IMR-90 (cell line): ENCODE measurements around the gene ZNF175. TPM values are rescaled to one million over a fixed set of nuclear protein-coding genes. Genes with fewer than 3 reads are reported as not detected.

ENCODE experiments used
- ATAC-seq: fragments of 200-7000 bp; cut with Tn5 transposase; 2 replicates; pipeline ENCODE4 v1.9.1; 2020; ENCODE audit warnings: low read depth, mild to moderate bottlenecking, moderate library complexity
- BruUV-seq: library from RNA; stranded (reverse); fragments of 400-500 nt; replicated peaks from 2 replicates; lab custom pipeline; 2021; lab: Mats Ljungman, UMichigan
- CTCF ChIA-PET: fragments of 300-600 bp; formaldehyde crosslinking; extraction: SDS; loops from one replicate; lab custom pipeline; 2021; ENCODE audit warnings: antibody characterized with exemption; lab: Yijun Ruan, JAX
- POLR2A ChIA-PET: fragments of 300-600 bp; sonication (Branson Sonifier 250); formaldehyde crosslinking; loops from one replicate; lab custom pipeline; 2022; ENCODE audit warnings: antibody characterized with exemption; ENCODE audit not compliant: unreplicated experiment; lab: Charles Lee
- DNase-seq: peaks from one replicate; pipeline ENCODE4 v3.0.0; 2013
- H2AFZ ChIP-seq: replicated peaks from 2 replicates; pipeline ENCODE3; 2013; ENCODE audit warnings: low read length, mild to moderate bottlenecking; ENCODE audit not compliant: poor library complexity
- H2AK5ac ChIP-seq: 2 replicates; pipeline ENCODE4 v1.6.1; 2013; ENCODE audit warnings: low read depth, low read length, inconsistent platforms
- H2AK9ac ChIP-seq: replicated peaks from 2 replicates; pipeline ENCODE3; 2013; ENCODE audit warnings: mild to moderate bottlenecking, low read depth, low read length, moderate library complexity; ENCODE audit not compliant: poor library complexity
- H2BK120ac ChIP-seq: 2 replicates; pipeline ENCODE4 v1.6.1; 2013; ENCODE audit warnings: low read depth, low read length, inconsistent platforms
- H2BK15ac ChIP-seq: 3 replicates; pipeline ENCODE4 v1.6.1; 2013; ENCODE audit warnings: low read depth, low read length, inconsistent platforms
- H2BK20ac ChIP-seq: 2 replicates; pipeline ENCODE4 v1.6.1; 2013; ENCODE audit warnings: low read depth, mild to moderate bottlenecking, inconsistent platforms, low read length, moderate library complexity
- H2BK5ac ChIP-seq: 2 replicates; pipeline ENCODE4 v1.6.1; 2013; ENCODE audit warnings: mild to moderate bottlenecking, low read depth, low read length, inconsistent platforms; ENCODE audit not compliant: poor library complexity, severe bottlenecking
- H3K14ac ChIP-seq: replicated peaks from 2 replicates; pipeline ENCODE4 v1.6.1; 2013; ENCODE audit warnings: low read depth, low read length, inconsistent platforms
- H3K18ac ChIP-seq: 2 replicates; pipeline ENCODE4 v1.6.1; 2013; ENCODE audit warnings: low read depth, low read length, control low read depth
- H3K23ac ChIP-seq: 2 replicates; pipeline ENCODE4 v1.6.1; 2013; ENCODE audit warnings: low read depth, low read length, inconsistent platforms
- H3K27ac ChIP-seq: 2 replicates; pipeline ENCODE4 v1.5.1; 2013; ENCODE audit warnings: mild to moderate bottlenecking, control low read depth, low read length; ENCODE audit not compliant: insufficient read depth
- H3K27me3 ChIP-seq: 2 replicates; pipeline ENCODE4 v1.6.1; 2013; ENCODE audit warnings: low read length; ENCODE audit not compliant: control insufficient read depth, insufficient read depth
- H3K36me3 ChIP-seq: 2 replicates; pipeline ENCODE4 v1.6.1; 2013; ENCODE audit warnings: low read length, mixed read lengths; ENCODE audit not compliant: control insufficient read depth, insufficient read depth
- H3K4ac ChIP-seq: 2 replicates; pipeline ENCODE4 v1.6.1; 2013; ENCODE audit warnings: low read depth, low read length, inconsistent platforms
- H3K4me1 ChIP-seq: 2 replicates; pipeline ENCODE4 v1.6.1; 2013; ENCODE audit warnings: low read length, mixed read lengths; ENCODE audit not compliant: control insufficient read depth, insufficient read depth
- H3K4me2 ChIP-seq: 2 replicates; pipeline ENCODE4 v1.6.1; 2013; ENCODE audit warnings: low read depth, mild to moderate bottlenecking, control low read depth, low read length, moderate library complexity
- H3K4me3 ChIP-seq: 2 replicates; pipeline ENCODE4 v1.5.1; 2013; ENCODE audit warnings: low read depth, mild to moderate bottlenecking, control low read depth, low read length, moderate library complexity; ENCODE audit not compliant: insufficient read depth
- H3K56ac ChIP-seq: 2 replicates; pipeline ENCODE4 v1.6.1; 2013; ENCODE audit warnings: low read length, inconsistent platforms; ENCODE audit not compliant: insufficient read depth; ENCODE audit errors: extremely low read depth
- H3K79me1 ChIP-seq, 2 experiments: 2 replicates each; pipeline ENCODE4 v1.6.1; 2013; ENCODE audit warnings: low read length in 2 of 2, inconsistent platforms in 1 of 2, low read depth in 1 of 2
- H3K9ac ChIP-seq: 2 replicates; pipeline ENCODE4 v1.6.1; 2013; ENCODE audit warnings: low read depth, low read length, control low read depth
- H3K9me1 ChIP-seq: 2 replicates; pipeline ENCODE4 v1.6.1; 2013; ENCODE audit warnings: low read length, inconsistent platforms; ENCODE audit not compliant: insufficient read depth
- H3K9me3 ChIP-seq: 2 replicates; pipeline ENCODE4 v1.6.1; 2013; ENCODE audit warnings: low read length; ENCODE audit not compliant: control insufficient read depth, insufficient read depth
- H4K20me1 ChIP-seq: 2 replicates; pipeline ENCODE4 v1.6.1; 2013; ENCODE audit warnings: low read length, inconsistent platforms; ENCODE audit not compliant: insufficient read depth
- H4K5ac ChIP-seq: 2 replicates; pipeline ENCODE4 v1.6.1; 2013; ENCODE audit warnings: mild to moderate bottlenecking, low read depth, low read length, control low read depth
- H4K8ac ChIP-seq, 2 experiments: 2 replicates each; pipeline ENCODE4 v1.6.1; 2013; ENCODE audit warnings: low read depth in 2 of 2, low read length in 2 of 2, control low read depth in 1 of 2, inconsistent platforms in 1 of 2
- H4K91ac ChIP-seq: 2 replicates; pipeline ENCODE4 v1.6.1; 2013; ENCODE audit warnings: low read depth, low read length, inconsistent platforms; ENCODE audit not compliant: insufficient read depth
- ELK1 ChIP-seq: fragments of 150-350 bp; IDR thresholded peaks from 2 replicates; pipeline ENCODE4 v1.6.1; 2016; ENCODE audit warnings: low read depth, mild to moderate bottlenecking, low read length, moderate library complexity, borderline replicate concordance
- FOS ChIP-seq: fragments of 150-350 bp; IDR thresholded peaks from 2 replicates; pipeline ENCODE4 v1.6.1; 2016; ENCODE audit warnings: low read depth, low read length
- MAZ ChIP-seq: IDR thresholded peaks from 2 replicates; pipeline ENCODE4 v1.6.1; 2012; ENCODE audit warnings: low read depth, mild to moderate bottlenecking, low read length, improper control_type of control experiment, moderate library complexity, borderline replicate concordance
- MXI1 ChIP-seq: IDR thresholded peaks from 2 replicates; pipeline ENCODE4 v1.6.1; 2012; ENCODE audit warnings: low read depth, mild to moderate bottlenecking, low read length, moderate library complexity, borderline replicate concordance
- POLR2A ChIP-seq: IDR thresholded peaks from 2 replicates; pipeline ENCODE4 v1.6.1; 2012; ENCODE audit warnings: mild to moderate bottlenecking, low read depth, low read length
- RFX5 ChIP-seq: IDR thresholded peaks from 2 replicates; pipeline ENCODE4 v1.8.0; 2012; ENCODE audit warnings: low read depth, mild to moderate bottlenecking, low read length, moderate library complexity
- USF2 ChIP-seq: fragments of 150-350 bp; IDR thresholded peaks from 2 replicates; pipeline ENCODE4 v1.6.1; 2017; ENCODE audit warnings: mild to moderate bottlenecking, antibody characterized with exemption, low read length, low read depth
- WGBS, 2 experiments: methylation state at CpG; one replicate each; pipeline versions ENCODE4 v1.1.5 to v1.1.7; 2013; ENCODE audit warnings: missing lambda C conversion rate in 2 of 2; ENCODE audit not compliant: insufficient read length in 1 of 2; ENCODE audit errors: extremely low coverage in 2 of 2; 5-methylcytosine and 5-hydroxymethylcytosine counted together
- dilution Hi-C: fragments of 300-500 bp; cut with HindIII; formaldehyde crosslinking; loops from one replicate; pipeline ENCODE4 v1.14.3; 2018; ENCODE audit warnings: low sequenced_read_pairs; ENCODE audit not compliant: unreplicated experiment
- in situ Hi-C: fragments of 300-500 bp; cut with MboI; formaldehyde crosslinking; loops from 3 replicates; pipeline ENCODE4 v1.14.3; 2019; ENCODE audit warnings: low sequenced_read_pairs, inconsistent platforms, mixed read lengths
- intact Hi-C: fragments of 100-400 bp; cut with micrococcal nuclease; formaldehyde crosslinking; loops from 2 replicates; pipeline ENCODE4 v1.10.0; 2022
- polyA plus RNA-seq, 3 experiments: library from polyadenylated mRNA; depleted of rRNA; stranded (reverse); fragments of >200 nt; gene quantifications; 2 replicates each; pipeline ENCODE4 v1.2.3, GENCODE V29; 2012; ENCODE audit warnings: low replicate concordance in 1 of 3
- total RNA-seq: library from RNA; depleted of rRNA; stranded (reverse); fragments of >200 nt; gene quantifications from 2 replicates; pipeline ENCODE4 v1.2.3, GENCODE V29; 2012

ZNF175 gene
- total and polyA plus RNA-seq, 2 of the 4 experiments (the other 2 are of a cell fraction): 3.6 to 8.4 TPM

DNA sequence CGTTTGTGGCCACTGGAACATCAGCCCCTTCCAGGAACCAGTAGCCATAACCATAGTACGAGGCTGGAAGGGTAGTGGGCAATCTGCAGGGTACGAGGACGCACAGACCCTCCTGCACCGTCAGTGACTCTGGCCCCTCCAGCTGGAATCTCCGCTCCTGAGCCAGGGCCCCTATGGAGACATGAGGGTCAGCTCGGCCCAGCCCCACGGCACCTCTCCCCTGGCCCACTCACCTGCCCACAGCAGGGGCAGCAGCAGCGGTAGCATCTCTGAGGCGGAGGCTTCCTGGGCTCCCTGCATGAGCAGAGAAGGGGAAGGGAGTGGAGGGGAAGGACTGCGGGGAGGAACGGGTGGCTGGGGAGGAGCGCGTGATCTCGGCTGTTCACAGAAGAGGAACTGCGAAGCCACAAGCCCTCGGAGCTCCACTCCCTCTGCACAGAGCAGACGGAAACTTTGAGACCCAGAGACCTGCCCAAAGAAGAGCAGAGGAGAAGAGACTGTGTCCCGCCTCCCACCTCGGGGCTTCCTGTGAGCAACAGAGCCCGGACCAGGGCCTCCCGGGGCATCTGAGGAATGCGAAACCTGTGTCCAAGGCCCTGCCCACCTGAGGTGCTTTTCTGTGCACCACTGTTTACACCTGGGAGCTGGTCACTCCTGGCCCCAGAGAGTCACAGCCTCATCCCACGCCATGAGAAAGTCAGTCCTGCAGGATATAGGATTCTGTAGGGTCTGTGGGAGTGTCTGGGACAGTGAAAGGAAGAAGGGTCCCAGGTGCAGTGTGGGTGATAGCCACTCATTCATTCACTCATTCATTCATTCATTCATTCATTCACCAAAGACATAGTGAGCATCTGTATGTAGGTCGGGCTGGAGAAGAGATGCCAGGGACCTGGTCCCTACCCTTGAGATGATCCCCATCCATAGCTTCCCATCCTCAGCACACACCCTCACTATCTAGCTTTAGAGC is 39.5 kb upstream of the ZNF175 start, which contains the start of gene SIGLEC6 (continued):
- TF ChIP-seq POLR2A: no peak
- TF ChIP-seq FOS: no peak

DNA sequence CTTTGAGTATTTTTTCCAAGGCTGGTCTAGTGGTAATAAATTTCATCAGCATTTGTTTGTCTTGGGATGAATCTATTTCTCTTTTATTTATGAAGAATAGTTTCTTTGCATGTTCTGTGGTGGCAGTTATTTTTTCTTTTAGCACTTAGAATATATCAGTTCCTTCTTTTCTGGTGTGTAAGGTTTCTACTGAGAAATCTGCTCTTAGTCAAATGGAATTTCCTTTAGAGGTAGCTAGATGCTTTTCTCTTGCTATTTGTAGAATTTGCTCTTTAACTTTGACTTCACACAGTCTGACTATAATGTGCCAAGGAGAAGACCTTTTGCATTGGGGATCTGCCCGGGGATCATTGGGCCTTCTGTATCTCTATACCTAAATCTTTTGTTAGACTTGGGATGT is 35.5 kb upstream of the ZNF175 start:
- Histone ChIP-seq H3K56ac (no peak overlapping the region), H3K4me1 (no peaks in the 10 kb centered on the region), H2AK5ac (no peak overlapping the region), H4K91ac (no peak overlapping the region), H3K14ac (no peak overlapping the region), H2BK20ac (no peak overlapping the region), H2AK9ac (no peak overlapping the region), H3K4ac (no peak overlapping the region), H4K20me1 (no peaks in the 10 kb centered on the region), H2BK15ac (no peak overlapping the region), H4K5ac (no peak overlapping the region), H3K9ac (no peak overlapping the region), H3K23ac (no peak overlapping the region), H4K8ac (no peak overlapping the region), H2BK120ac (no peak overlapping the region), H2BK5ac (no peak overlapping the region), H3K79me1 (no peaks in the 10 kb centered on the region), H3K18ac (no peak overlapping the region), H3K4me2 (no peak overlapping the region), H3K9me1 (no peaks in the 10 kb centered on the region), H3K27ac (no peak overlapping the region), H3K9me3 (0 out of 2 replicates have a peak, but pooled peaks cover 2% of the 10 kb centered on the region), H3K4me3 (no peak overlapping the region), H3K27me3 (no peaks in the 10 kb centered on the region), H2AFZ (no peak overlapping the region), H3K36me3 (no peaks in the 10 kb centered on the region)
- no CpG with 5 or more reads among the region's 1 CpG for WGBS, 2 experiments
- intact Hi-C loops: no loop called here
- in situ Hi-C loops: no loop called here
- ChIA-PET POLR2A (no interaction called here), CTCF (no interaction called here)
- no TSS peak for BruUV-seq
- TF ChIP-seq ELK1: no peak
- no peak for TF ChIP-seq MXI1
- no peak for TF ChIP-seq RFX5
- TF ChIP-seq MAZ: no peak
- TF ChIP-seq USF2: no peak
- dilution Hi-C loops: no loop called here
- ATAC-seq (no peak), DNase-seq (no peak)
